IMR-90 (cell line): ENCODE measurements around the gene RNF166. TPM values are rescaled to one million over a fixed set of nuclear protein-coding genes. Genes with fewer than 3 reads are reported as not detected.

ENCODE experiments used
- ATAC-seq: fragments of 200-7000 bp; cut with Tn5 transposase; 2 replicates; pipeline ENCODE4 v1.9.1; 2020; ENCODE audit warnings: low read depth, mild to moderate bottlenecking, moderate library complexity
- BruUV-seq: library from RNA; stranded (reverse); fragments of 400-500 nt; replicated peaks from 2 replicates; lab custom pipeline; 2021; lab: Mats Ljungman, UMichigan
- CTCF ChIA-PET: fragments of 300-600 bp; formaldehyde crosslinking; extraction: SDS; loops from one replicate; lab custom pipeline; 2021; ENCODE audit warnings: antibody characterized with exemption; lab: Yijun Ruan, JAX
- POLR2A ChIA-PET: fragments of 300-600 bp; sonication (Branson Sonifier 250); formaldehyde crosslinking; loops from one replicate; lab custom pipeline; 2022; ENCODE audit warnings: antibody characterized with exemption; ENCODE audit not compliant: unreplicated experiment; lab: Charles Lee
- DNase-seq: peaks from one replicate; pipeline ENCODE4 v3.0.0; 2013
- H2AFZ ChIP-seq: replicated peaks from 2 replicates; pipeline ENCODE3; 2013; ENCODE audit warnings: low read length, mild to moderate bottlenecking; ENCODE audit not compliant: poor library complexity
- H2AK5ac ChIP-seq: 2 replicates; pipeline ENCODE4 v1.6.1; 2013; ENCODE audit warnings: low read depth, low read length, inconsistent platforms
- H2AK9ac ChIP-seq: replicated peaks from 2 replicates; pipeline ENCODE3; 2013; ENCODE audit warnings: mild to moderate bottlenecking, low read depth, low read length, moderate library complexity; ENCODE audit not compliant: poor library complexity
- H2BK120ac ChIP-seq: 2 replicates; pipeline ENCODE4 v1.6.1; 2013; ENCODE audit warnings: low read depth, low read length, inconsistent platforms
- H2BK15ac ChIP-seq: 3 replicates; pipeline ENCODE4 v1.6.1; 2013; ENCODE audit warnings: low read depth, low read length, inconsistent platforms
- H2BK20ac ChIP-seq: 2 replicates; pipeline ENCODE4 v1.6.1; 2013; ENCODE audit warnings: low read depth, mild to moderate bottlenecking, inconsistent platforms, low read length, moderate library complexity
- H2BK5ac ChIP-seq: 2 replicates; pipeline ENCODE4 v1.6.1; 2013; ENCODE audit warnings: mild to moderate bottlenecking, low read depth, low read length, inconsistent platforms; ENCODE audit not compliant: poor library complexity, severe bottlenecking
- H3K14ac ChIP-seq: replicated peaks from 2 replicates; pipeline ENCODE4 v1.6.1; 2013; ENCODE audit warnings: low read depth, low read length, inconsistent platforms
- H3K18ac ChIP-seq: 2 replicates; pipeline ENCODE4 v1.6.1; 2013; ENCODE audit warnings: low read depth, low read length, control low read depth
- H3K23ac ChIP-seq: 2 replicates; pipeline ENCODE4 v1.6.1; 2013; ENCODE audit warnings: low read depth, low read length, inconsistent platforms
- H3K27ac ChIP-seq: 2 replicates; pipeline ENCODE4 v1.5.1; 2013; ENCODE audit warnings: mild to moderate bottlenecking, control low read depth, low read length; ENCODE audit not compliant: insufficient read depth
- H3K27me3 ChIP-seq: 2 replicates; pipeline ENCODE4 v1.6.1; 2013; ENCODE audit warnings: low read length; ENCODE audit not compliant: control insufficient read depth, insufficient read depth
- H3K36me3 ChIP-seq: 2 replicates; pipeline ENCODE4 v1.6.1; 2013; ENCODE audit warnings: low read length, mixed read lengths; ENCODE audit not compliant: control insufficient read depth, insufficient read depth
- H3K4ac ChIP-seq: 2 replicates; pipeline ENCODE4 v1.6.1; 2013; ENCODE audit warnings: low read depth, low read length, inconsistent platforms
- H3K4me1 ChIP-seq: 2 replicates; pipeline ENCODE4 v1.6.1; 2013; ENCODE audit warnings: low read length, mixed read lengths; ENCODE audit not compliant: control insufficient read depth, insufficient read depth
- H3K4me2 ChIP-seq: 2 replicates; pipeline ENCODE4 v1.6.1; 2013; ENCODE audit warnings: low read depth, mild to moderate bottlenecking, control low read depth, low read length, moderate library complexity
- H3K4me3 ChIP-seq: 2 replicates; pipeline ENCODE4 v1.5.1; 2013; ENCODE audit warnings: low read depth, mild to moderate bottlenecking, control low read depth, low read length, moderate library complexity; ENCODE audit not compliant: insufficient read depth
- H3K56ac ChIP-seq: 2 replicates; pipeline ENCODE4 v1.6.1; 2013; ENCODE audit warnings: low read length, inconsistent platforms; ENCODE audit not compliant: insufficient read depth; ENCODE audit errors: extremely low read depth
- H3K79me1 ChIP-seq, 2 experiments: 2 replicates each; pipeline ENCODE4 v1.6.1; 2013; ENCODE audit warnings: low read length in 2 of 2, inconsistent platforms in 1 of 2, low read depth in 1 of 2
- H3K9ac ChIP-seq: 2 replicates; pipeline ENCODE4 v1.6.1; 2013; ENCODE audit warnings: low read depth, low read length, control low read depth
- H3K9me1 ChIP-seq: 2 replicates; pipeline ENCODE4 v1.6.1; 2013; ENCODE audit warnings: low read length, inconsistent platforms; ENCODE audit not compliant: insufficient read depth
- H3K9me3 ChIP-seq: 2 replicates; pipeline ENCODE4 v1.6.1; 2013; ENCODE audit warnings: low read length; ENCODE audit not compliant: control insufficient read depth, insufficient read depth
- H4K20me1 ChIP-seq: 2 replicates; pipeline ENCODE4 v1.6.1; 2013; ENCODE audit warnings: low read length, inconsistent platforms; ENCODE audit not compliant: insufficient read depth
- H4K5ac ChIP-seq: 2 replicates; pipeline ENCODE4 v1.6.1; 2013; ENCODE audit warnings: mild to moderate bottlenecking, low read depth, low read length, control low read depth
- H4K8ac ChIP-seq, 2 experiments: 2 replicates each; pipeline ENCODE4 v1.6.1; 2013; ENCODE audit warnings: low read depth in 2 of 2, low read length in 2 of 2, control low read depth in 1 of 2, inconsistent platforms in 1 of 2
- H4K91ac ChIP-seq: 2 replicates; pipeline ENCODE4 v1.6.1; 2013; ENCODE audit warnings: low read depth, low read length, inconsistent platforms; ENCODE audit not compliant: insufficient read depth
- BHLHE40 ChIP-seq: fragments of 150-350 bp; IDR thresholded peaks from 2 replicates; pipeline ENCODE4 v1.6.1; 2016; ENCODE audit warnings: mild to moderate bottlenecking, low read depth, low read length
- CEBPB ChIP-seq: IDR thresholded peaks from 2 replicates; pipeline ENCODE4 v1.6.1; 2012; ENCODE audit warnings: low read depth, low read length, improper control_type of control experiment
- CHD1 ChIP-seq: IDR thresholded peaks from 2 replicates; pipeline ENCODE4 v1.6.1; 2012; ENCODE audit warnings: low read depth, low read length, improper control_type of control experiment
- FOS ChIP-seq: fragments of 150-350 bp; IDR thresholded peaks from 2 replicates; pipeline ENCODE4 v1.6.1; 2016; ENCODE audit warnings: low read depth, low read length
- MAFK ChIP-seq: IDR thresholded peaks from 2 replicates; pipeline ENCODE4 v1.6.1; 2012; ENCODE audit warnings: low read depth, low read length, improper control_type of control experiment
- MAZ ChIP-seq: IDR thresholded peaks from 2 replicates; pipeline ENCODE4 v1.6.1; 2012; ENCODE audit warnings: low read depth, mild to moderate bottlenecking, low read length, improper control_type of control experiment, moderate library complexity, borderline replicate concordance
- MXI1 ChIP-seq: IDR thresholded peaks from 2 replicates; pipeline ENCODE4 v1.6.1; 2012; ENCODE audit warnings: low read depth, mild to moderate bottlenecking, low read length, moderate library complexity, borderline replicate concordance
- NFE2L2 ChIP-seq: fragments of 150-350 bp; IDR thresholded peaks from 2 replicates; pipeline ENCODE4 v1.6.1; 2016; ENCODE audit warnings: low read depth, mild to moderate bottlenecking, low read length
- POLR2A ChIP-seq: IDR thresholded peaks from 2 replicates; pipeline ENCODE4 v1.6.1; 2012; ENCODE audit warnings: mild to moderate bottlenecking, low read depth, low read length
- RCOR1 ChIP-seq: IDR thresholded peaks from 2 replicates; pipeline ENCODE4 v1.6.1; 2012; ENCODE audit warnings: mild to moderate bottlenecking, low read length, improper control_type of control experiment; ENCODE audit not compliant: insufficient replicate concordance
- WGBS, 2 experiments: methylation state at CpG; one replicate each; pipeline versions ENCODE4 v1.1.5 to v1.1.7; 2013; ENCODE audit warnings: missing lambda C conversion rate in 2 of 2; ENCODE audit not compliant: insufficient read length in 1 of 2; ENCODE audit errors: extremely low coverage in 2 of 2; 5-methylcytosine and 5-hydroxymethylcytosine counted together
- dilution Hi-C: fragments of 300-500 bp; cut with HindIII; formaldehyde crosslinking; loops from one replicate; pipeline ENCODE4 v1.14.3; 2018; ENCODE audit warnings: low sequenced_read_pairs; ENCODE audit not compliant: unreplicated experiment
- in situ Hi-C: fragments of 300-500 bp; cut with MboI; formaldehyde crosslinking; loops from 3 replicates; pipeline ENCODE4 v1.14.3; 2019; ENCODE audit warnings: low sequenced_read_pairs, inconsistent platforms, mixed read lengths
- intact Hi-C: fragments of 100-400 bp; cut with micrococcal nuclease; formaldehyde crosslinking; loops from 2 replicates; pipeline ENCODE4 v1.10.0; 2022
- polyA plus RNA-seq, 3 experiments: library from polyadenylated mRNA; depleted of rRNA; stranded (reverse); fragments of >200 nt; gene quantifications; 2 replicates each; pipeline ENCODE4 v1.2.3, GENCODE V29; 2012; ENCODE audit warnings: low replicate concordance in 1 of 3
- total RNA-seq: library from RNA; depleted of rRNA; stranded (reverse); fragments of >200 nt; gene quantifications from 2 replicates; pipeline ENCODE4 v1.2.3, GENCODE V29; 2012
- TF ChIP-seq, protein P1 (sequence below): fragments of 150-350 bp; IDR thresholded peaks from 2 replicates; pipeline ENCODE4 v1.6.1; 2017; ENCODE audit warnings: mild to moderate bottlenecking, antibody characterized with exemption, low read length, low read depth

RNF166 gene
- total and polyA plus RNA-seq, 2 of the 4 experiments (the other 2 are of a cell fraction): 8.1 to 17.4 TPM

DNA sequence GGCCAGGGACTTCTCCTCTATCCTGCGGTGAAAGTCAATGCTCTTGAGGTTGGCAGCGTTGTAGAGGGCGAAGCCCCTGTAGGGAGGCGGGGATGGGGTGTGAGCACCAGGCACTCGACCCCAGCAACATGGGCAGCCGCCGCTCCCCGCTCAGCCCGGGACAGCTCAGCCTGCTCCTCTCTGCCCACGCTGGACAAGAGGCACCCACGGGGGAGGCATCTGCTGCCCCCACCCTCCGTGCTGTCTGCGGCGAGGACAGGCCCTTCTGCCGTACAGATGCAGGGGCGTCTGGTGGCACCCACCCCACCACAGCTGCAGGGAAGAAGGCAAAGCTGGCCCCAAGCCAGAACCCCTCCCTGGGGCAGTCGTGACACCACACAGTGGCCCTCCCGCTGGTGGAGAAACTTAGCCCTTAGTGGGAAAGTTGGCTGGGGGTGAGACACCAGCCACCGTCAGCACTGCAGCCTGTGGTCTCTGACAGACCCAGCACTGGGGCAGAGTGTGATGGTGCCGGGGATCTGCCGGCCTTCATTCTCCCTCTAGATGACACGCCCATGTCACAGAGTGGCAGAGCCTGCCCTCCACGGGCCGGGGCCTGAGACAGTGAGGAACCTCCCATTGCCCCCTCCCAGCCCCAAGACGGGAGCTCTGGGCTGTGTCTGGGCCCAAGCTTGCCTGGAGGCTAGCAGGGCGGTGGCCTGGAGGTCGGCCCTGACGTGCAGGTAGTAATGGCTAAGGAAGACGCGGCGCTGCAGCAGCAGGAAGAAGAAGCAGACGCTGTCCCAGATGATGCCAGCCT, 19.6 kb upstream of the RNF166 start (continued):
- TF ChIP-seq MXI1: no peak

DNA sequence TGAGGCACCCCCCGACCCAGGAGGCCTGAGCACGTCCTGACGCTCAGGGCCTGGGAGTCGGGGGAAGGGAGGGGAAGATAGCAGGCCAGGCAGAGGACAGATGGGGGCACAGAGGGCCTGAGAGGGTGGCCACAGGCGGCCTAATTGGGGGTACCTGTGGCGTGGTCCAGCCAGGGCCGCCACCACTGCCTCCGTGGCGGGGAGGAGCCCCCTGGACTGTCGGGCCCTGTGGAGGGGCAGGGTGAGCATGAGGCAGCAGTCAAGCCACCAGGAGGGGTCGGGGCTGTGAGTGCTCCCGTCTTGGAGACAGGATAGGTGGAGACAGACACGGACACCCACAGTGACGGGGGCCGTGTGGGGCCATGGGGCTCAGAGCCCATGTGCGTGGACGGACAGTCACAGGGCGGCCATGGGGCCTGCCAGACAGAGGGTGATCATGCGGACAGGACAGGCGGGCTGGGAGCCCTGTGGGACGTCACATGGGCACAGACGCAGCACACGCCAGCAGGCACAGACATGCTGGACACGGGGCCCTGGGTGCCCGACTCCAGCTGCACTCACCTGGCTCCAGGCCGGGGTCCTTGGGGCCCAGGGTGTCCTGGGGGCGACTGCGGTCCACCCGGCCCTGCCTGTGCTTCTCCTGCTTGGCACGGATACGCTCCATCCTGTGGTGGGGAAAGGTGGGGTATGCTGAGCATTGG, 18.8 kb upstream of the RNF166 start:
- Histone ChIP-seq H2AFZ (no peak overlapping the region), H2BK120ac (no peak overlapping the region), H3K9me3 (no peaks in the 10 kb centered on the region), H2BK15ac (no peak overlapping the region), H2BK20ac (no peak overlapping the region), H3K79me1 (peaks cover 0 to 16% of the 10 kb centered on the region in 2 experiments; a peak in 2 of 4 replicates), H3K18ac (no peak overlapping the region), H2AK5ac (no peak overlapping the region), H4K91ac (no peak overlapping the region), H3K56ac (no peak overlapping the region), H3K14ac (no peak overlapping the region), H3K4me2 (no peak overlapping the region), H3K9me1 (no peaks in the 10 kb centered on the region), H3K4ac (no peak overlapping the region), H4K20me1 (peaks cover 7% of the 10 kb centered on the region), H2AK9ac (peak overlapping the region; percentile 76), H3K4me3 (no peak overlapping the region), H3K27me3 (no peaks in the 10 kb centered on the region), H3K9ac (no peak overlapping the region), H4K8ac (no peak overlapping the region), H3K4me1 (no peaks in the 10 kb centered on the region), H3K23ac (no peak overlapping the region), H2BK5ac (no peak overlapping the region), H4K5ac (no peak overlapping the region), H3K27ac (no peak overlapping the region), H3K36me3 (peaks cover 80% of the 10 kb centered on the region)
- DNase-seq (no peak), ATAC-seq (no peak)
- ChIA-PET POLR2A (no interaction called here), CTCF (interaction anchor here (0.8 kb wide), 1 partner anchor 13 kb away, joined by 3 read pairs; no protein-coding TSS in a partner anchor)
- no TSS peak for BruUV-seq
- 88% methylated on average over 22 of the region's 31 CpGs; no CpG with 5 or more reads in 1 of the 2 experiments for WGBS, 2 experiments
- TF ChIP-seq POLR2A: no peak
- TF ChIP-seq, protein P1, sequence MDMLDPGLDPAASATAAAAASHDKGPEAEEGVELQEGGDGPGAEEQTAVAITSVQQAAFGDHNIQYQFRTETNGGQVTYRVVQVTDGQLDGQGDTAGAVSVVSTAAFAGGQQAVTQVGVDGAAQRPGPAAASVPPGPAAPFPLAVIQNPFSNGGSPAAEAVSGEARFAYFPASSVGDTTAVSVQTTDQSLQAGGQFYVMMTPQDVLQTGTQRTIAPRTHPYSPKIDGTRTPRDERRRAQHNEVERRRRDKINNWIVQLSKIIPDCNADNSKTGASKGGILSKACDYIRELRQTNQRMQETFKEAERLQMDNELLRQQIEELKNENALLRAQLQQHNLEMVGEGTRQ: no peak
- TF ChIP-seq RCOR1: no peak
- TF ChIP-seq MAFK: no peak
- no peak for TF ChIP-seq CHD1
- TF ChIP-seq BHLHE40: no peak
- no peak for TF ChIP-seq MXI1
- TF ChIP-seq NFE2L2: no peak
- no peak for TF ChIP-seq FOS
- TF ChIP-seq CEBPB: no peak
- no peak for TF ChIP-seq MAZ
- dilution Hi-C loops: no loop called here
- intact Hi-C loops: no loop called here
- in situ Hi-C loops: no loop called here
